Measurements from ENCODE around the gene CNEP1R1.

GRCh38 chr16:50023641-50024040 is 1.4 kb upstream of the CNEP1R1 start:
- TF ChIP-seq EZH2 (IDR thresholded peaks at IDR 0.05) (no peak), FOXP2 (optimal IDR thresholded peaks at IDR 0.05; ENCODE audit: control extremely low read depth, extremely low read length, insufficient read depth) (no peak)

Measured in SK-N-MC (cell line).